Stimulated activated naive CD8-positive, alpha-beta T cell treated with anti-CD3 and anti-CD28 coated beads, Interleukin-15, amount 100 ng/mL, for 72 hours (primary cell): ENCODE data around the gene KLF9.

Experiments used
- ATAC-seq: fragments of 150-1000 bp; cut with Tn5 transposase; 2 replicates; pipeline ENCODE4 v1.10.0; 2021; ENCODE audit warnings: mild to moderate bottlenecking, moderate library complexity
- DNase-seq, 2 donors: peaks; one replicate each; pipeline ENCODE4 v3.0.0; 2021 to 2022
- H3K27ac Mint-ChIP-seq, 2 donors: one replicate each; pipeline ENCODE4 v1.8.0; 2022; ENCODE audit warnings: mild to moderate bottlenecking in 2 of 2, mixed read lengths in 2 of 2, moderate library complexity in 2 of 2
- H3K27me3 Mint-ChIP-seq: one replicate; pipeline ENCODE4 v1.8.0; 2022; ENCODE audit warnings: mixed read lengths
- H3K4me1 Mint-ChIP-seq: one replicate; pipeline ENCODE4 v1.8.0; 2022; ENCODE audit warnings: mild to moderate bottlenecking, mixed read lengths
- H3K4me3 Mint-ChIP-seq, 2 donors: one replicate each; pipeline ENCODE4 v1.8.0; 2022; ENCODE audit warnings: mild to moderate bottlenecking in 2 of 2, mixed read lengths in 2 of 2, moderate library complexity in 1 of 2
- H3K9me3 Mint-ChIP-seq, 2 donors: one replicate each; pipeline ENCODE4 v1.8.0; 2022; ENCODE audit warnings: mixed read lengths in 2 of 2

The KLF9 gene

GRCh38 chr9:70412832-70413463 is 1.5 kb downstream of the KLF9 start:
- Mint-ChIP-seq H3K27me3 (no peaks in the 10 kb centered on the region), H3K9me3 (no peaks in the 10 kb centered on the region), H3K4me3 (peak overlapping the region; percentile 97 to 98), H3K27ac (peak overlapping the region; percentile 99), H3K4me1 (peaks cover 50% of the 10 kb centered on the region)
- ATAC-seq (peak; percentile 2), DNase-seq (peak; percentile 56 to 58)

DNA sequence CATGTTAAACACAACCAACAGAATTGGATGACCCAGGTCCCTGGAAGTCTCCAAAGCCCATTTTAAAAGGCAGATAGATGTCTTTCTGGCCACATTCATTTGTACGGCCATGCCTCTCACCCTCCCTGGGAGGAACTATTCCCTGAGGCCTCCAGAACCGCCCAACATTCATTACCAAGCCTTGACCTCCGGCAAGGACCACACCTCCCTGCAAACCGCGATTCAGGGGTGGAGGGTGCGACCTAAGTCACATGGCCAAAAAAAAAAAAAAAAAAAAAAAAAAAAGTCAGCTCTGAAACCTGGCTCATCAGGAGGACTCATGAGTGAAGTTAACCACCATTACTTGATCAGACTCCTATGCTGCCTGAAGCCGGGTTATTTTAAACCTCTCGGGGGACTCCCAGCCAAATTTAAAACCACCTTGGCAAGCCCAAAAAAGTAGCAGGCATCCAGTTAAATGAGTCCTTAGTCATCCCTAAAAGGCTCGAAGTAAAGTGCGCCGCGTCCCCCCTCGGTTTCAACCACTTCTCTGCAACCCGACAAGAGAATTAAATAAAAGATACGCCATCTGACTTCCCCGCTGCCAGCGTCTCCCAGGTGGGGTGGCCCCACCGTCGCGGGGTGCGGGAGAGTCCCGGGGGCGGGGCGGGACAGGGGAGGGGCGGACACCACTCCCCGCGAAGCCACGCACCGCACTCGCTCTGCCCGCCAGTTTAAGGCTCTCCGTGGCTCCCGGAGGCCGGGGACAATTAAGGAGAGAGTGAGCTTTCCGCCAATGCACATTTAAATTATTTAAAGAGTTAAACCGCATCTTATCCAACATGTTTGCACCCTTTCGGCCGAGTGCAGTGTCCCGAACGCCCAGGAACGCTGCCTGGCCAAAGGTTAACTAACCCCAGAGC is 2.3 kb downstream of the KLF9 start:
- Mint-ChIP-seq H3K9me3 (no peaks in the 10 kb centered on the region), H3K27me3 (no peaks in the 10 kb centered on the region), H3K4me1 (peaks cover 58% of the 10 kb centered on the region), H3K4me3 (peak overlapping the region; percentile 97 to 98), H3K27ac (peak overlapping the region; percentile 99)
- ATAC-seq, result peak; percentile 66
- peak; percentile 74 to 88 for DNase-seq

- Mint-ChIP-seq H3K4me3 (peak overlapping the region; percentile 97 to 98), H3K9me3 (no peaks in the 10 kb centered on the region), H3K27ac (peak overlapping the region; percentile 99), H3K4me1 (peaks cover 62% of the 10 kb centered on the region), H3K27me3 (no peaks in the 10 kb centered on the region)
- ATAC-seq (peak; percentile 21), DNase-seq (peak; percentile 48 to 59)
Measured at GRCh38 chr9:70411121-70411929, 3.1 kb downstream of the KLF9 start.

DNA sequence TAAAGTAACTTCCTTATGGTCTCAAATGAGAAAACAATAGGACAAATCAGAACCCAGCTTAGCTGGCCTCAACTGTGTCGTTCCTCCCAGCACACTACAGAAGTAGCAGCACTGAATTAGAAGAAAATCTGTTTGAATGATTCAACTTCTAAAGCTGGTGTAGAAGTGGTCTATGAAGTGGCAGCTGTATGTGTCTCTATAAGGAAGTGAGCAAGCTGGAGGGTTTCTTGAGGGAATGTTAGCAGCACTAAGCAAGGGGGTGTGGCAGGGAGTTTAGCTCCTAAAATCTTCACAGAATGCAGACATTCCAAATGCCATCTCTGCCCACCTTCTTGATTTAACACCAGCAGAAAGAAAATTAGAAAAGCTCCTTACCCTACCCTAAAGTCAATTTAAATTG is 4.1 kb downstream of the KLF9 start:
- Mint-ChIP-seq H3K4me1 (peaks cover 67% of the 10 kb centered on the region), H3K4me3 (peak overlapping the region; percentile 97 to 98), H3K9me3 (no peaks in the 10 kb centered on the region), H3K27me3 (no peaks in the 10 kb centered on the region), H3K27ac (peak overlapping the region; percentile 20 to 99)
- no peak for ATAC-seq
- no peak for DNase-seq

- DNase-seq, result no peak
- no peak for ATAC-seq
- Mint-ChIP-seq H3K4me3 (peak overlapping the region; percentile 97 to 98), H3K27me3 (no peaks in the 10 kb centered on the region), H3K9me3 (no peaks in the 10 kb centered on the region), H3K27ac (peak overlapping the region in 1 of 2 donors; percentile 99), H3K4me1 (peaks cover 68% of the 10 kb centered on the region)
Measured at GRCh38 chr9:70409800-70410199, 4.7 kb downstream of the KLF9 start.

DNA sequence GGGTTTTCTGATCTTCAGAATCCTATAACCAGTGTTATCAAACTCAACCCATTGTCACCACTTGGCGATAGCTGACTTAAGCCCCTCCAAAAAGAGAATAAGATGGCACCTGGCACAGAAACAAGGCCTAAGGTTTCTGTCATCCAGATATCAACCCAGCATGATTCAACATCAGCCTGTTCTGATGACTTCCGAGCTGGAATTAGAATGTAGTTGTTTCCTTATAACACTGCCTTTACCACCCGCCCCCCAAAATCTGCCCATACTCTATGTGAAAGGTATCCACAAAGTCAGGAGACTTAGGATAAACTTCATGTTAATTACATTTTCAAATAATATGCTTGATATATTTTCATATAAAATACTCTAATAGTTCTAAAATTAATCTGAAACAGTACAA is 5.2 kb downstream of the KLF9 start:
- peaks cover 67% of the 10 kb centered on the region for H3K4me1 Mint-ChIP-seq
- no peak overlapping the region for H3K27ac Mint-ChIP-seq
- ATAC-seq, result no peak
- DNase-seq, result no peak
- no peaks in the 10 kb centered on the region for H3K9me3 Mint-ChIP-seq
- H3K27me3 Mint-ChIP-seq, result no peaks in the 10 kb centered on the region
- peak overlapping the region in 1 of 2 donors; percentile 15 for H3K4me3 Mint-ChIP-seq

- Mint-ChIP-seq H3K4me3 (peak overlapping the region in 1 of 2 donors; percentile 91), H3K27me3 (no peaks in the 10 kb centered on the region), H3K4me1 (peaks cover 67% of the 10 kb centered on the region), H3K9me3 (no peaks in the 10 kb centered on the region), H3K27ac (peak overlapping the region in 1 of 2 donors; percentile 46)
- ATAC-seq, result no peak
- no peak for DNase-seq
Measured at GRCh38 chr9:70408393-70409040, 5.9 kb downstream of the KLF9 start.

DNA sequence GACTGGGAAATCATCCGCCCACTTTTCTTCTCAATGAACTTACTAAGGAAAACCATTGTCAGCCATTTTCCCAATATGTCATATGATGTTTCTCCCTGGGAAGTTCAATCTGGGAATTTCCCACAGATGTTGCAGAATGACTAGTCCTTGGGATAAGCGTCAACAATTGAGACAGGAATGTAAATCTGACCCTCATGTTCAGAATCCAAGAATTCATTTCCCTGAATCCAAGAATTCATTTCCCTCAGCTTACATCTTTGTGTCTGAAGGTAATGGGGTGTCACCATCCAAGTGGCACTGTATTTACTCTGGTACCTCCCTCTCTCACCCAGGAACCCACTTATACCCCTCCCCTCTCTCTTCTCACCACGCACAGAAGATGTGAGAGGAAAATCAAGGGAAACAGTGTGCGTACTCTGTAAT is 7.4 kb downstream of the KLF9 start:
- Mint-ChIP-seq H3K4me1 (peaks cover 82% of the 10 kb centered on the region), H3K9me3 (no peaks in the 10 kb centered on the region), H3K27ac (peak overlapping the region in 1 of 2 donors; percentile 27), H3K27me3 (no peaks in the 10 kb centered on the region), H3K4me3 (peak overlapping the region; percentile 87 to 91)
- no peak for DNase-seq
- no peak for ATAC-seq

DNA sequence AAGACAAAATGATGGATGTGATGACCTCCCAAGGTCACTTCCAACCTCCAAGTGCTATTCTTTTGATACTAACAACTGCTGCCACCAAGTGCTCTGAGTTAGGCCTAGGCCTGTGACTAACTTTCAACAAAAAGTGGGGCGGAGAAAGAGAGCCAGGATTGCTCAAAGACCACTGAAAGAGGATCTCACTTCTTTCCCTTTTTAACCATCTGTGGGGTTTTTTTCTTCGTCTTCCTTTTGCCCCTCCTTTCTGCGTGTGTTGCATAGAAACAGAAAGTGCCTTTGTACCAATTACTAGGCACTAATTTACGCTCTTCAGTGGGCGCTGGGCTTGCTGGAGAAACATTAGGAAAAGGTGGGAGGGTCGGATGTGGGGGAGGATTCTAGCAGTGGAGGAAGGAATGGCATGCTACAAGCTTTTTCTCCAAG is 8.0 kb downstream of the KLF9 start:
- Mint-ChIP-seq H3K27me3 (no peaks in the 10 kb centered on the region), H3K9me3 (no peaks in the 10 kb centered on the region), H3K27ac (peak overlapping the region; percentile 97), H3K4me3 (peak overlapping the region; percentile 87 to 91), H3K4me1 (peaks cover 82% of the 10 kb centered on the region)
- DNase-seq (peak; percentile 53 to 75), ATAC-seq (peak; percentile 94)

DNA sequence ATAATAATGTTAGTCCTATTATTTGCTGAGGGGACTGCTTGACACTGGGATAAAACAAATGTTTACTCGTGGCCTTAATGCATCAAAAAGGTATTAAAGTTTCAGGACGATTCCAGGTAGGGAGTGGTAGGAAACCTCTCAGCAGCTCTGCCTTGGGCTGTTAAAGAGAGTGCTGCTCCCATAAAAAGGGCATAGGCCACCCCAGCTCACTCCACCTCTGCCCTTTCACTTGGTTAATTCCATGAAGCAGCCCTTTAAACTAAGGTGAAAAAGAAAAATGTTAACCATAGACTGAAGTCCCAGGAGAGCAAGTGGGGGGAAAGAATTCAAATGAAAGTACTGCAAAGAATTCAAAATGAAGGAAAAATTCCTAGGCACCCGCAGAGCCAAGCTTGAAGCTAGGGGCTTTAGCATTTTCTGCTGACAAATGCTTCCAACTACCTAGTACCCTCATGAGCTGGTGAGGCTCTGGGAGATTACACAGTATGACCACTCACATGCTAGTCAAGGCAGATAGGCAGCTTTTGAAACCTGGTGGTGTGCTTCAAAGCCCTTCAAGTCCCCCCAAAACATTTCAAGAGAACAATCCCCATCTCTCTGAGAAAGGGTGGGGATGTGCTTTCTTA is 8.5 kb downstream of the KLF9 start:
- Mint-ChIP-seq H3K9me3 (no peaks in the 10 kb centered on the region), H3K27me3 (no peaks in the 10 kb centered on the region), H3K27ac (peak overlapping the region; percentile 97), H3K4me1 (peaks cover 83% of the 10 kb centered on the region), H3K4me3 (peak overlapping the region; percentile 87 to 91)
- ATAC-seq (peak; percentile 75), DNase-seq (no peak)

DNA sequence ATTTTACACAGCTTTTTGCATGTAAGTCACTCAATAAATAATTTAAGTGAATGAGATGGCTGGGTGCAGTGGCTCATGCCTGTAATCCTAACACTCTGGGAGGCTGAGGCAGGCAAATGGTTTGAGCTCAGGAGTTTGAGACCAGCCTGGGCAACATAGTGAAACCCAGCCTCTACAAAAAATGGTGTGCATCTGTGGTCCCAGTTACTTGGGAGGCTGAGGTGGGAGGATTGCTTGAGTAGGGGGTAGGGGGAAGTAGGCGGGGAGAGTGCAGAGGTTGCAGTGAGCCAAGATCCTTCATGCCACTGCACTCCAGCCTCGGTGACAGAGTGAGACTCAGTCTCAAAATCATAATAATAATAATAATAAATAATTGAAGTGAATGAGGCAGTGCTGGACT is 10.2 kb downstream of the KLF9 start:
- Mint-ChIP-seq H3K27ac (peak overlapping the region in 1 of 2 donors; percentile 89), H3K9me3 (no peaks in the 10 kb centered on the region), H3K27me3 (no peaks in the 10 kb centered on the region), H3K4me3 (peak overlapping the region in 1 of 2 donors; percentile 35), H3K4me1 (peaks cover 85% of the 10 kb centered on the region)
- ATAC-seq (no peak), DNase-seq (no peak)

- Mint-ChIP-seq H3K4me3 (peak overlapping the region in 1 of 2 donors; percentile 31), H3K4me1 (peaks cover 89% of the 10 kb centered on the region), H3K27me3 (no peaks in the 10 kb centered on the region), H3K27ac (peak overlapping the region in 1 of 2 donors; percentile 48), H3K9me3 (no peaks in the 10 kb centered on the region)
- ATAC-seq, result no peak
- DNase-seq, result no peak
Measured at GRCh38 chr9:70403618-70404025, 10.8 kb downstream of the KLF9 start.

DNA sequence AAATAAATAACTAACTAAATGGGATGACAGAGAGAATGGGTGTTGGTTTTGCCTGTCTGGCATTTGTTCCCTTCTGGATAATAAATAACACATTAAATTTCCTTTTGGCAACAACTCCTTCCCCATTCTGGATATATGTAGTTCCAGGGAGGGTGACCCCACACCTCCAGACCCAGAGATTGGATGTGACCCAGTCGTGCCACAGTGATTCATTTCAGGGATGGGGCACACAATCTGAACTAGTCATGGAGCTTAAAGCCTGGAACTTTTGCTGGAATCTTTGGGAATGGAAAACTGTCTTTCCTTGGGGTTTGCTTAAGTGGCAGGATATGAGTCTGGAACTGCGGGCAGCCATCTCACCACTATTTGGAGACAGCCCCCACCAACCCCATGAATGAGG is 11.3 kb downstream of the KLF9 start:
- Mint-ChIP-seq H3K27me3 (no peaks in the 10 kb centered on the region), H3K9me3 (no peaks in the 10 kb centered on the region), H3K4me1 (peaks cover 89% of the 10 kb centered on the region), H3K4me3 (no peak overlapping the region), H3K27ac (peak overlapping the region in 1 of 2 donors; percentile 15)
- no peak for DNase-seq
- no peak for ATAC-seq

DNA sequence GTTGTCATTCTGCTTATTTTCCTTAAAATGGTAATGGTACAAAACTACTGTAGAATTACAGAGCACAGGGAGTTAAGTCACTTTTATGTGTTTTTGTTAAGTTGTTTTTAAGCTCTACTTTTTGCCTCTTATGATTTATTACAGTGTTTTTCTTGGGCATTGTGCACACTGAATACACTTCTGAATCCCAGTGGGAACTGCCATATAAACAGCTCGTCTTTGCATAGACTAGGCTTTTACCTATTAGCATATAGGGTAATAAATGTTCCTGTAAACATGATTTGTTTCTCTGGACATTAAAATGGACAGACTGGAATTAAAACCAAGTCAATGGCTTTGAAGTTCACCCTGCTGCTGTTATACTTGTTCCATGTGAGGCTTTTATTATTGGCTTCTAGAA is 12.2 kb downstream of the KLF9 start:
- no peaks in the 10 kb centered on the region for H3K9me3 Mint-ChIP-seq
- H3K4me1 Mint-ChIP-seq, result peaks cover 89% of the 10 kb centered on the region
- H3K27me3 Mint-ChIP-seq, result no peaks in the 10 kb centered on the region
- no peak for DNase-seq
- H3K27ac Mint-ChIP-seq, result no peak overlapping the region
- no peak overlapping the region for H3K4me3 Mint-ChIP-seq
- no peak for ATAC-seq
